Sciatic nerve (tissue), 2 donors: ENCODE results near the gene FBN1. TPM values are rescaled to one million over a fixed set of nuclear protein-coding genes. Genes with fewer than 3 reads are reported as not detected.

Source experiments
- ATAC-seq: fragments of 200-7000 bp; cut with Tn5 transposase; one replicate; pipeline ENCODE4 v1.9.1; 2020; ENCODE audit warnings: mild to moderate bottlenecking, moderate library complexity
- DNase-seq: peaks from one replicate; pipeline ENCODE4 v3.0.0-alpha.2; 2020; ENCODE audit warnings: low spot score
- intact Hi-C: fragments of 100-400 bp; cut with DNase I; formaldehyde crosslinking; loops from one replicate; pipeline ENCODE4 v1.14.2; 2022
- total RNA-seq: library from RNA; stranded (reverse); fragmentation: NEBNext Ultra II Directional; extraction: Animal tissue kit (Norgen Biotek cat#: 25700); gene quantifications from one replicate; pipeline ENCODE4 v1.2.1, GENCODE V29; 2021
- donor health status: DM: no; HTN: no; CAD: no.
- donor health status: DM: no; HTN: no; CAD: no.

FBN1 gene
- total RNA-seq, 1 donor from 2014 or later: 135 TPM

DNA sequence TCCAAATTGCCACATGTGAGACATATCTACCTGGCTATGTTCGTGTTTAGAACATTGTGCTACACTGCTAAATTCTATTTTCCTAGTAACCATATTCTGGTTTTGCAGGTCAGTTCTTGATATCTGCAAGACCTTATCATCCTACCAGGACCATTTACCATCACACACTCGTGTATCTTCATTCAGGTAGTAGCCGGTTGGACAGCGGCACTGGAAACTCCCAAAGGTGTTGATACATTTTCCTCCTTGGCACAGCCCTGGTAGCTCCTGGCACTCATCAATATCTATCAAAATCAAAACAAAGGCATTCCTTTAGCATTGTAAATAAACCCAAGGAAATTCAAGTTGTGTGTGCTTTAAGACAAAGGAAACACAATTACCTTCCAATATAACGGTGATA, 180.1 kb downstream of the FBN1 start:
- ATAC-seq (no peak), DNase-seq (no peak)
- intact Hi-C loops: no loop called here

DNA sequence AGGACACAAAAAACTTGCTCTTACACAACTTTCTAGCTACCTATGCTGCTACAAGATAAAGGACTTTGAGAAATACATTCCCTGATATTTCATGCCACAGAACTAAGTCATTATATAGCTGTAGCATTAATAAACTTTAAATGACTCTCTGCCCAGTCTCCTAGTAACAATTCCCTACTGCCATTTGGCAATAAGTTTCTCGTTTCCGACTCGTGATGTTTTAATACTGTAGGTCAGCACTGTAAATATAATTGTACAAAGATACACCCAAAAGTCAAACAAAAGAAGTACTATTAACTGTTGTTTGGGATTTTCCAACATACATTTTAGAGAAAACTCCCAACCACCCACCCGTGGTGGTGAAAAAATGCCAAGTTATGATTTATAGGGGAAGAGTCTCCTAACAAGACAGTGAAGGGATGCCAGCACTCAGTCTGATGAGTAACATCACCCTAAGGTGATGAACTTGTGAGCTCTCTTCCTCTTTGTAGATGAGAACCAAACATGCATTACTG, 182.1 kb downstream of the FBN1 start:
- ATAC-seq (no peak), DNase-seq (no peak)
- intact Hi-C loops: no loop called here

DNA sequence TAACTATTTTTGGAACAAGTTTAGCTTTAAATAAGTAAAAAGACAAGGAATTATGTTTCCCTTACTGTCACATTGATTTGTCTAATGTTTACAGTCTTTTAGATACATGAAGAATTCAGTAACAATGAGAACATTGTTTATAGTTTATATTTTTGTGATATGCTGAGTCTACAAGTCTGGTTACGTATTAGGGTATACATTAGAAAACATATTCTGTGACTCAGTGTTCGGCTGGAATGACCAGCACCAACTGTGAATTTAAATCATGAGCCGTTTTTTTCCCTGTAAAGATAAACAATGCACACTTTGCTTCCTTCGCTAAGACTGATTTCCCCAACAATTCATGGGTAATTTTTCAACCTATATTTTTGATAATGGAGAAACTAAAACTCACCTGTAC, 182.8 kb downstream of the FBN1 start:
- DNase-seq (no peak), ATAC-seq (no peak)
- intact Hi-C loops: no loop called here

DNA sequence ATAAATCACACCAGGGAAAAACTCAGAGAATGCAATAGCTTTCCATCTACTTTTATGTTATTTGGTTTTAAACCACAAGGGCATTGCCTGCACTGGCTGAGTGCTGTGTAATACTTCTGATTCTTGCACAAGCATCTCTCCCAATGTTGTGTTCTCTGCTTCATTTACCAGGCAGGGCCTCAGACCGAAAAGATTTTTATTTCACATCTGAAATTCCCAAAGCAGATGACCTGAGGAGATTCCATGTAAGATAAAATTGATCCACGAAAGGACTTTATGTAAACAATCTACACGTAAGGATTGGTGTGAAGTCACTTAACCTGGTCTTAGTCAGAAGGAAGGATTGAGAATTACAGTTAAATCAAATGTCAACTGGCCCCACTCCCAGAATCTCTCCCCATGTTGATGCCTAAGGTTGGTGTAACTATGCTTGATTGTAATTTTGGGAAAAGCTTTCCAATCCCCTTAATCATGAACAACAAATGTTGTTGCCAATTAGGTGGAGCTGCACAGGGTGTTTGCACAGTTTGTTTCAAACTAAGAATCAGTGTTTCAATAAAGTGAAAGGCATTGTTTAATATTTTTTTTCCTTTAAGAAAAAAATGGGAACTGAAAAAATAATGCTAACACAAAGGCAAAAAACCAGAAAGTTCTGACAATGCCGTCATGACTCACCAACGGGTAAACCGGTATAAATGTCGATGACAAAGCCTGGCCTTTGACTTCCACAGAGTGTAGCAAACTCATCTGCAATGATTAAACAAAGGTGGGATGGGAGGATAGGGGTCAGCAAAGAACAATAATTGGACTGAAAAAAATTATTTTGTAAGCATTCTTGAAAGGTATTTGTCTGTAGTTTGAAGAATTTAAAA, 185.7 kb downstream of the FBN1 start:
- DNase-seq (no peak), ATAC-seq (peak; percentile 91)
- intact Hi-C loops: no loop called here

DNA sequence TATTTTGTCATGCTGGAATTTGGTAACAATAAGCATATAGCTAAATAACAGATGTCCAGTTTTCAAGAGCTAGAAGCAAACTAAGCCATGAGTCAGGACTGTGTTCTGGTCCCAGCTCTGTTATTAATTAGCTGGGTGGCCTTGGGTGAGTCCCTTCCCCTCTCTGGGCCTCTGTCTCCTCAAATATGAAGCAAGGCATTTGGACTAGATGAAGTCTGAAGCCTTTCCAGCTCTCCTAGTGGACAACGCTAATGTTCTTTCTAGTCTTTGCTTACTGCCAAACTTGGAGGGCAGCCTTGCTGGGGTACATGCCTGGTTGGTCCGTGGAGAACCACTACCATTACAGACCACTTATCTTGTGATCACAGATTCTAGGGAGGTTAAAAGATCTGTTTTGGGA, 186.6 kb downstream of the FBN1 start:
- intact Hi-C loops: no loop called here
- ATAC-seq (peak; percentile 52), DNase-seq (no peak)

DNA sequence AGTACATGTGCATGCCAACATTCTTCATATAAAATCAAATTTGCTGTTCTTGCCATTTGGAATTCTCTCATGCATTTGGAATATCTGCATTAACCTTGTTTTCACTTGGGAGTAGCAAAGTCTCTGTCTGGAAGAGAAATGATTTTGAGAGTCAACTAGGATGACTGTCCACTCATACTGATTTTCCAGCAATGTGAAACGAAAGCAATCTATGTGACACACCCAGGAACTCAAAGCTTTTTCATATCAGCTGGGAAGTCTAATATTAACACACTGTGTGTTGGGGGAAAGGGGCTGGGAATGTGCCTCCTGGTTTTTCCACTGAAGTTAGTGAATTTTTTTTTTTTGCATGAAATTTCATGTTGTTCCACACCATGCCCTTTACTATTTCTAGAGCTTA, 189.4 kb downstream of the FBN1 start:
- no peak for DNase-seq
- intact Hi-C loops: no loop called here
- no peak for ATAC-seq

DNA sequence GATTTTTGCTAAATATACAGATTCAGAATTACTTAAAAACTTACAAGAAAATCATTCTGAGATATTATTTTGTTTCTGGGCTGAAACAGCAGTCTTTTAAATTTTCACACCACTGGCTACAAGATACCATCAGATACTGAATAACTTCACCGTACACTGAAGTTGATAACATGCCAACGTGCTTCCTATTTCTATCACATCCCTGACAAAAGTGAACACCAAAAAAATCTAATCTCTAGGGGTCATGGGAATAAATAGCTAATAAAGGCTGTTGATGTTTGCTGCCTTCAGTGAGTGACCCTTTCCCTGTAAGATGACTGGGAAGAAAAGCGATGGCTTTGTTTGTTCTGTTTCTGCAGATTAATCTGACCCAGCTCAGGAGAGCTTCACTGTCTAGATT, 193.8 kb downstream of the FBN1 start:
- ATAC-seq (no peak), DNase-seq (no peak)
- intact Hi-C loops: no loop called here

DNA sequence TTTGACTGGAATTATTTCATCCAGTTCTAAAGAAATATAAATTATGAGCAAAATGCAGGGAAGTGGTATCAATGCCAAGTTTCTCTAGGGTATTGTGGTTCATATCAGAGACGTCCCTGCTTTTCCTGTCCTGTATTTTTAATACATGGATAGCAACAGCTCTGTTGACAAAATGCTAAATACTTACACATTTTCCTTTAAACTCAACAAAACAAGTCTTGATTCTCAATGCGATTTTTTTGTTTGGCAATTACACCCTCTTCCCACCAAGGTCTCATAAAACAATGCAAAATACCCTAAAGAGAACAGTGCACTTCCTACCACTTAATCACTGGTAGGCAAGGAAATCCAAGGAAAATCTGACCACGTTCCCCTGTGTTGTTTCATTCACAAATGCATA, 194.3 kb downstream of the FBN1 start:
- DNase-seq (no peak), ATAC-seq (no peak)
- intact Hi-C loops: no loop called here

DNA sequence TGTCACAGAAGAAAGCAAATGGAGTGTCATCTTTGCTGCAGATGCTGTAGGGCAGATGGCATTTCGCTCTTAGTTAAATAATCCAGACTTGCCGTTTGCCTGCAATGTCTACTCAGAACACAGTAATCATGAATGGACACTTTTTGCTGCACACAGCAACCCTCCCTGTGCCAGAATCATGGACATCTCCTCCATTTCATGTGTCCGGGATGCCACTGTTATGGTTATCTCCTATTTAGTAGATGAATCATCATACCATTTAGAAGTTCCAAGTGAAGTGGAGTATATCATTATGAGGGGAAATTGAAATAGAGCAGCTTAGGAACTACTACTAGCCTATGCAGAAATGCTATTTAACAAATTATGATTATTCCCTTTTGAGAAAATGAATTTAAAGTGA, 195.8 kb downstream of the FBN1 start:
- intact Hi-C loops: no loop called here
- no peak for DNase-seq
- no peak for ATAC-seq

DNA sequence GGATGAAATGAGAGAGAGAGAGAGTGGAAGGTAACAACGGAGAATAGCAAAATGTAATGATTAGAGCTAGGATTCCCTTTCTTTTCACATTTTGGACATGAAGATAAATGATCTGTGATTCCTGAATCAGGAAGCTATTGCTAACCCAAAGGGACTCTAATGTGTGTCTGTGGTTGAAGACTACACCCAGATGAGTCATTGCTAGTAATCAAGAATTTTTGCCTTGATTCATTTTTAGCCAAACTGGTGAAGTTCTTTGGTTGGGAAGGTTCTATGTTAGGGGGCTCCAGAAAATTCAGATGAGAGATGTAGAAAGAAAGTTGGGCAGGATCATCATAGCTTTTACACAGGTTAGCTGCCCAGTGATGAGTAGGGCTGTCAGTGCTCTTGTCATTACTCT, 197.9 kb downstream of the FBN1 start:
- ATAC-seq: no peak
- intact Hi-C loops: no loop called here
- no peak for DNase-seq

DNA sequence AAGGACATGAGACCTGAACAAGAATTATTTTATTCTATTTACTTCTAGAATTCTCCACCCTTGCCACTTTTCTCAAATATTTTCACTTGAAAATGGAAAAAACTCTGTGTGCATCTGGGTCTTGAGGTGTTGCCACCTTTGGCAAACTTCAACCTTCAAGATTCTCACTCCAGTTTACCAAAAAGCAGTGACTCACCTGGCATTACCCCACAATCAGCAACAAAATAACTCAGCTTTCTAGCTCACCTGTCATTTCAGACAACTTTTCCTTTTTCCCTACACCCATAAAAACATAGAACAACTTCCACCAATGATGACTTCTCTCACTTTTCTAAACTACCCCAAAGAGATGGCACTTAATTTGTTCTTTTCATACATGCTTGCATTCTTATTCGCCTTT, 198.5 kb downstream of the FBN1 start:
- ATAC-seq (no peak), DNase-seq (no peak)
- intact Hi-C loops: no loop called here

DNA sequence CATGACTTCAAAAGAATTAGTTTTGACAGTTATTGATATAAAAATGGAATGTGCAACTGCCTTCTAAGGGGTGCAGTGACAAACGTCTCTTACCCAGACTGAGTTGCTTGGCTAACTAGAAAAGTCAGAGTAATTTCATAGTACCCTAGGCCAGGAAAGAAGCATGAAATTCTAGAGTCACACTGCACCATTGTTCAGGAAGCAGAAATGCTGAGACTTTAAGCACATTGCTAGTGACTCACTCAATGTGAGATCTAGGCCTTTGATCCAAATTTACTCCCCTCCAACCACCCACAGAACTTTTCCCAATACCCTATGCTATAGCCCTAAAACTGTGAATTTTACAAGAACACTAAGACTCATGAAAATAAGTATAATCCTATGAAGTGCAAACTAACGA, 203.5 kb downstream of the FBN1 start:
- ATAC-seq (no peak), DNase-seq (no peak)
- intact Hi-C loops: no loop called here

DNA sequence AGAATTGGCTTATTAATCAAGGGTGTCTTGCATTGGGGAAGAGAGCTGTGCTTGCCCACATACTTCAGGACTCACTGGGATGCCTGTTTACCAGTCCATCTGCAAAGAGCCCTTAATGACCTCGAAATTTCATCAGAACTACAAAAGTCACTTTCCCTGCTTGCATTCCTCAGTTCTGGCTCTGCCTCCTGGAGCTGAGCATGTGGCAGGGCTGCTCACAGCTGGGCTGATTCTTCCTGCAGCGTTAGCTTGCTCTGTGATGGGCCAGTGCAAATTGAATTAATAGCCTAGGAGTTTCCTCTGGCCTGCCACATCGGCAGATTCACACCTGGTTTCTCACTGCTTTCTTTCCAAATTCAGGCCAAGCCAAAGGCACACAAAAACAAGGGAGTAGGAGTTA, 205.4 kb downstream of the FBN1 start:
- ATAC-seq: peak; percentile 97
- intact Hi-C loops: no loop called here
- no peak for DNase-seq

DNA sequence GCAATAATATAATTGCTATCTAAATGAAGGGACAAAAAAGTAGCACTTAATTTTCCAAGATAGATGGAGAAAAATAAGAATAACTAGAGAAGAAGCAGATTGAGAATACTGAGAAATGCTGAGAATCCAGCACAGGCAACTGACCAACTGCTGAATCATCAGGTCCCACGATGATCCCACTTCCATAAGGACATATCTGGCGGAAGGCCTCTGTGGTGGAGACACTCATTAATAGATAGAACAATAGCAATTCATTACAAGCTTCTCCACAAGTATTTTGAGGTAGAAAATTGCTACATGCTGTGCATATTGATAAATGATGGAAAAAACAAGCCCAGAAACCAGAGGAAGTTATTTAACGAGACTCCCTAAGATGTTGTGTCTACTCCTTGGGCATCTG, 208.3 kb downstream of the FBN1 start:
- ATAC-seq (no peak), DNase-seq (no peak)
- intact Hi-C loops: no loop called here

DNA sequence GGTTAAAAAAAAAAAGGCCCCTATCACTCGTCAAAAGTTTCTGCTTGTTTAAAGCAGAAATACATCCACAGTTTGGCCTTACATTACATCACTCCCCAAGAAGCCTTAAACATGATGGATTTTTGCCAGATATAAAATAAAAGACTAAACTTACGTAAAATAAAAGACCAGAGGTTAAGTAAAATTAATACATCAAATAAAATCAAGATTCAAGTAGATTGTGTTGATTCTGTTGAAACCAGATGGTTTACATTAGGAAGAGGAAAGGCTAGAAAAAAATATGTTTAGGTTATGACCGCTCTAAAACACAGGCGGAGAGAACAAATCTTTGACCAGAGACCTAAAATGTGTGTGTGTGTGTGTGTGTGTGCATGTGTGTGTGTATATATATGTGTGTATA, 210.2 kb downstream of the FBN1 start:
- no peak for ATAC-seq
- intact Hi-C loops: no loop called here
- no peak for DNase-seq

DNA sequence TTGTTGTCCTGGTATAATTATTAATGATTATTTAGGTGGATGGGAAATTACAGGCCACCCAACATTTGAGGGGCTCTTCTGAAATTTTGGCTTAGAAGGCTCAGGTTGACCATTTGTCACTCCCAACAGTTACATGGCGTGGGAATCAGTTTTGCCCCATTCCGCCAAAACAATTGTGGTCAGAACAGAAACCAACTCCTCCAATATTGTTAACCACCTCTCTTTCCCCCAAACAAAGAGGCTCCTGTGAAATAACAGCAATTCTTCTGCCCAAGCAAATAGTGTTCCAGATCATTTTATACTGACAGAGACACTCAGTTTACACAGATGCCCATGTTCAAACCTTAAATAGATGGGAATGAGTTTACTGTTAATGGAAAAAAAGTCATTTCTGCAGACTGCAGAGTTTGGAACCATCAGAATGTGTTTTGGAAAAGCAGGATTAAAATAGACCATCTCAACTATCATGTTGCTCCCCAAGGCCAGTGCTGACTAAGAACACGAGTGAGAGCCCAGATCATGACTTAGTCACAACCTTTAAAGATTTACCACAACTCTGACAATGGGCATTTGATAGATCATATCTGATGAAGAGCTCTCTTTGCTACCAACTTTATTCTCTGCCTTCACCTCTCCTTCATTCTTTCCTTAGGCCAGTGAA, 212.2 kb downstream of the FBN1 start:
- ATAC-seq (peak; percentile 46), DNase-seq (no peak)
- intact Hi-C loops: no loop called here

DNA sequence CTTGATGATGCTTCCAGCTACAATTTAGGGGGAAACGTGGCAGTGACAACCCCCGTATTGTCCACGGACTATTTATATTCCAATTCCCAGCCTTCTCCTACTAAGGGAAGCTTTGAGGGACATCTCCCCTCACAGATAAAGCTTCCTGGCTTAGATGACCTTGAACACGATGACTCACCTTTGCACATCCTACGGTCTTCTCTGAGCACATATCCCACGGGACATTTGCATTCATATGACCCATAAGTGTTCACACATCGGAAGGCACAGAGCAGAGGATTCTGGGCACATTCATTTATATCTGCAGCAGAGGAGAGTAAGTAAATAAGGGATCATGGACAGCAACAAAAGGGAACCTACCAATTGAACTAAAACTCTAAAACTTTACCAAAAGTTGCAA, 212.8 kb downstream of the FBN1 start:
- ATAC-seq (no peak), DNase-seq (no peak)
- intact Hi-C loops: no loop called here

DNA sequence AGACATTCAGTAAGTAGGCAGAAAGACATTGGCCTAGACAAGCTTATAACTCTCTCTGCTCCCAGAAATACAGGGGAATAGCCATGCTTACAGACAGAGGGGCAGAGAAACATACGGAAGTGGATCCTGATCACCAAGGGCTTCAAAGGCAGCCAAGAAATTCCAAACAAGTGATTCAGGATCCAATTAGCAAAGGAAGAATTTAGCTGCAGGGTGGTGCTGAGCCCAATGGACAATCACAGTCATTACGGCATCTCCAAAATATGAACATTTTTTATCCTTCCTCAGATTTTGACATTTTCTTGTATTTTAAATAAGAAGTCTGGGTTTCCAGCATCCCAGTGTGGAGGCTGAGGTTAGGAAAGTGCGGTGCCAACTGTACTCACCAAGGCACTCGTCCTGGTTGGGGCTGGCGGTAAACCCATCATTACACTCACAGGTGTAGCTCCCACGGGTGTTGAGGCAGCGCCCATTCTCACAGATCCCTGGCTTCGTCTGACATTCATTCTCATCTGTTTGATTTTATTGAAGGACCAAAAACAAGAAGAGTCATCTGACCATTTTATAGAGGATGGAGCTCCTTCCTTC, 217.5 kb downstream of the FBN1 start:
- DNase-seq: no peak
- intact Hi-C loops: no loop called here
- ATAC-seq: no peak

DNA sequence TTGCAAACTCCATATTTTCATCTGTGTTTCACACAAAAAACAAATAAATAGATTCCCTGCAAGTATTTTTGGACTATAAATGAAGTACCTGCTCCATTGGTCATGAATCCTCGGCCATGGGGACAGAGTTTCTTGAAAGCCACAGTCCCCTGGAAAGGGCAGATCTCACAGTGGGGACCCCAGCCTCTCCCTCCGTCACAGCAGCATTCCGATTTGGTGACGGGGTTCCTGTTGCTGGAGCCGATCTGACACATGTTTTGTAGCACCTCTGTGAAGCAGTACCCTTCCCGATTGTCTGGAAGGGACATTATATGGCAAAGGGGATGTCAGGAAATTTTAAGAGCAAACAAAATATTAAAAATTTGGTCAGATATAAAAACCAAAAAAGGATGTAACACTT, 218.0 kb downstream of the FBN1 start:
- no peak for ATAC-seq
- no peak for DNase-seq
- intact Hi-C loops: no loop called here

DNA sequence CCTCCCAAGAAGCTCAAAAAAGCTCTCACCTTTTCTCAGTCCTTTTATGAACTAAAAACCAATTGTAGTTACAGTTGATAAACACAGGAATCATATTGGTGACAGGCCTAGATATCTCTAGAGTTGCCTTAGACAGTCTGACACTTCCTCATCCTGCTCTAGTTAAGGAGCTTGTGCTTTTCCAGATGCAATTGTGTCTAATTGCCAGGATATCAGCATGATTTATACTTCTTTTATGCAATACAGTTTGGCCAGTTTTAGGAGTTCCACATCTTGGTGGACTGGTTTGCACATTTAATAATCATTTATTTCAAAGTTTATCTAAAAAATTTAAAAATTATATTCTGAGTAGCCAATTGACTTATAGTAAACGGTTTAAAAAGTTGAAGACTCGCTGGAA, 218.6 kb downstream of the FBN1 start:
- intact Hi-C loops: no loop called here
- ATAC-seq: no peak
- DNase-seq: no peak
